Lung (tissue), 16 donors: Measurements from ENCODE around the gene NR2C1. TPM values are rescaled to one million over a fixed set of nuclear protein-coding genes. Genes with fewer than 3 reads are reported as not detected.

Experiments used
- ATAC-seq: fragments of 200-7000 bp; cut with Tn5 transposase; one replicate; pipeline ENCODE4 v1.9.1; 2020; ENCODE audit warnings: moderate number of reproducible peaks; ENCODE audit not compliant: insufficient read depth, low FRiP score
- DNase-seq, 3 donors: peaks; one replicate each; pipeline ENCODE4 v3.0.0-alpha.2; 2013 to 2017
- H3K27ac ChIP-seq, 2 donors: one replicate each; pipeline ENCODE4 v1.5.1; 2013; ENCODE audit warnings: mild to moderate bottlenecking in 2 of 2, moderate library complexity in 2 of 2, control low read depth in 1 of 2, inconsistent platforms in 1 of 2, low read depth in 1 of 2, low read length in 1 of 2
- H3K27me3 ChIP-seq, 3 donors: one replicate each; pipeline ENCODE4 v1.5.1; 2013; ENCODE audit warnings: low read length in 2 of 3; ENCODE audit not compliant: control insufficient read depth in 3 of 3, insufficient read depth in 3 of 3
- H3K36me3 ChIP-seq, 4 donors: one replicate each; pipeline ENCODE4 v1.5.1; 2013; ENCODE audit warnings: low read length in 4 of 4, mild to moderate bottlenecking in 1 of 4, moderate library complexity in 1 of 4; ENCODE audit not compliant: control insufficient read depth in 4 of 4, insufficient read depth in 4 of 4
- H3K4me1 ChIP-seq, 5 donors: one replicate each; pipeline ENCODE4 v1.5.1; 2013; ENCODE audit warnings: low read length in 5 of 5, mild to moderate bottlenecking in 2 of 5, moderate library complexity in 1 of 5; ENCODE audit not compliant: control insufficient read depth in 5 of 5, insufficient read depth in 5 of 5
- H3K4me3 ChIP-seq: one replicate; pipeline ENCODE4 v1.5.1; 2013; ENCODE audit warnings: mild to moderate bottlenecking, control low read depth, moderate library complexity
- H3K9ac ChIP-seq, 2 donors: one replicate each; pipeline ENCODE4 v1.5.1; 2013; ENCODE audit warnings: low read length in 2 of 2, control low read depth in 1 of 2; ENCODE audit not compliant: insufficient read depth in 1 of 2
- H3K9me3 ChIP-seq, 4 donors: one replicate each; pipeline ENCODE4 v1.5.1; 2013; ENCODE audit warnings: low read length in 3 of 4, mild to moderate bottlenecking in 1 of 4, moderate library complexity in 1 of 4; ENCODE audit not compliant: control insufficient read depth in 4 of 4, insufficient read depth in 3 of 4
- WGBS, 2 donors: extraction: QIAGEN DNeasy Blood & Tissue Kit; methylation state at CpG; one replicate each; pipeline ENCODE4 v1.1.7; 2013; 5-methylcytosine and 5-hydroxymethylcytosine counted together
- long read RNA-seq, 5 donors: transcript quantifications; one replicate each; lab custom pipeline, GENCODE V29; 2026
- polyA plus RNA-seq, 2 donors: library from polyadenylated mRNA; stranded (reverse); fragments of 200-250 nt; gene quantifications; one replicate each; pipeline ENCODE4 v1.2.1, GENCODE V29; 2013
- total RNA-seq, 2 donors: library from RNA; depleted of rRNA in 1 of 2; stranded (reverse); fragments of >200 nt in 1 of 2; gene quantifications; one replicate each; pipeline ENCODE4 v1.2.1, GENCODE V29; 2014 to 2021
- TF ChIP-seq, protein P1 (sequence below): IDR thresholded peaks from 2 replicates; pipeline ENCODE4 v1.5.1; 2012; ENCODE audit warnings: mild to moderate bottlenecking; ENCODE audit errors: control extremely low read depth, extremely low read depth
- donor health status: control.
- donor health status: control.
- donor health status: Bipolar disorder and iron deficiency.
- donor health status: healthy.
- donor health status: DM: yes; HTN: yes; CAD: no.

The NR2C1 gene
- total RNA-seq (10 to 100 TPM; 26.5 to 76.0 TPM), polyA plus RNA-seq (10 to 100 TPM in 1 of 2 donors, 1 to 10 TPM in 1; 8.6 to 85.2 TPM)
- long read RNA-seq, donor 1, full-length matches to known transcripts = 12 of 12 reads
- long read RNA-seq, donor 1, partial matches to known transcripts = 0 of 12 reads
- long read RNA-seq, donor 1, other reads (novel, unspliced or antisense) = 0 of 12 reads
- long read RNA-seq, donor 2, partial matches to known transcripts = 0 of 3 reads
- long read RNA-seq, donor 2, other reads (novel, unspliced or antisense) = 0 of 3 reads
- long read RNA-seq, donor 3, full-length matches to known transcripts = 5 of 5 reads
- long read RNA-seq, donor 3, partial matches to known transcripts = 0 of 5 reads
- long read RNA-seq, donor 3, other reads (novel, unspliced or antisense) = 0 of 5 reads
- long read RNA-seq, donor 4, full-length matches to known transcripts = 4 of 4 reads
- long read RNA-seq, donor 4, partial matches to known transcripts = 0 of 4 reads
- long read RNA-seq, donor 4, other reads (novel, unspliced or antisense) = 0 of 4 reads
- long read RNA-seq, donor 5, full-length matches to known transcripts = 5 of 5 reads
- long read RNA-seq, donor 5, partial matches to known transcripts = 0 of 5 reads
- long read RNA-seq, donor 5, other reads (novel, unspliced or antisense) = 0 of 5 reads

DNA sequence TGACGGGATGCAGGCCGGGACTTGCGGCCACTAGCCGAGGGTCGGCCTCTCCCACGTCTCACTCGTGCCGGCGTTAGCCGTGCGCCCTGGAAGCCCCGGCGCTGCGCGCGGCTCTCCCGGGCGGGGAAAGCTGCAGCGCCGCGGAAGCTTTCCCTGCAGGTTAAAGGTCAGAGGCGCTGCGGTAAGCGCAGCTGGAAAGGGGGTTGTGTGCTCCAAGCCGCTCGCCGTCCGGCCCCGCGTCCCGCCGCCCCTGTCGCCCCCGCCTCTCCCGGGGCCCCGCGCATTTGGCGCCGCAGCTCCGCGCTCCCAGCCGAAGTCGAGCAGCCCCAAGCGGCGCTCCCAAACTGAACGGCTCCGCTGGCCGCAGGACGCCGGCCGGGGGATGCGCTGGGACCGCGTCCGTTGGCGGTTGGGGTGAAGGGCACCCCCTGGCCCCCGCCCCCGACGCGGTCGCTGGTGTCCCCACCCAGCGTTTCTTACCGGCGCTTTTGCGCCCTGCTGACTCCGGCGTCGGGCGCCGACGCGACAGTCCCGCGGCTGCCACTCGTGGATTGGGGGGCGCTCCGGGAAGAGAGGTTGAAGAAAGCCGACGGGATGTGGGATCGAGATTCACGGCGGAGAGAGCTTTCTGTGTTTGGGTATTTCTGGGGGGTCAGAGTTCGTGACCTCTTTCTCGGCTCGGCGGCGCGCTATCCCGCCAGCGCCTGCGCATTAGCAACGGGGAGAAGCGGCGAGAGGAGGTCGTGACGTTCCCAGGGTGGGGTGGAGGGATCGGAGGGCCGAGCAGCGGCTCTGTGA is at the start of gene NR2C1:
Gene NR2C1, minus strand, starts transcription at position 719 of the 798 bp plus-strand sequence. CDS start 6,234 bp downstream, outside the sequence.
- 1% methylated on average over 89 to 99 of the region's 99 CpGs for WGBS, 2 donors
- ATAC-seq = peak; percentile 97

DNA sequence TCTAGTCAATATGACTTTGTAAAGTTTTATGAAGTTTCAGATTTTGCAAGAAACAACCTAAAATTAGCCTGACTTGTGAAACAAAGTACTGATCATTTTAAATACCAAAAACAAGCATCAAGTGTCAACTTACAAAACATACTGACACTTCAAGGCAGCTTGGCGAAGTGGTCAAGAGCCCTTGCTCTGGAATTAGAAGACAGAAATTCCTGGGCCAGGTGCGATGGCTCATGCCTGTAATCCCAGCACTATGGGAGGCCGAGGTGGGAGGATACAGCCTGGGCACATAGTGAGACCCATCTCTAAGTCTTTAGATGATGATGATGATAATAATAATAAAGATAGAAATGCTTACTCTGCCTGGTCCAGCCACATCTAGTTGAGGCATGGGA is 45.4 kb upstream of the NR2C1 start:
- 67 to 83% methylated on average over 3 of the region's 3 CpGs for WGBS, 2 donors
- no peak overlapping the region for H3K9ac ChIP-seq
- H3K4me3 ChIP-seq = no peak overlapping the region
- peak overlapping the region in 1 of 2 donors; percentile 13 for H3K27ac ChIP-seq
- no peak for DNase-seq
- TF ChIP-seq, protein P1, sequence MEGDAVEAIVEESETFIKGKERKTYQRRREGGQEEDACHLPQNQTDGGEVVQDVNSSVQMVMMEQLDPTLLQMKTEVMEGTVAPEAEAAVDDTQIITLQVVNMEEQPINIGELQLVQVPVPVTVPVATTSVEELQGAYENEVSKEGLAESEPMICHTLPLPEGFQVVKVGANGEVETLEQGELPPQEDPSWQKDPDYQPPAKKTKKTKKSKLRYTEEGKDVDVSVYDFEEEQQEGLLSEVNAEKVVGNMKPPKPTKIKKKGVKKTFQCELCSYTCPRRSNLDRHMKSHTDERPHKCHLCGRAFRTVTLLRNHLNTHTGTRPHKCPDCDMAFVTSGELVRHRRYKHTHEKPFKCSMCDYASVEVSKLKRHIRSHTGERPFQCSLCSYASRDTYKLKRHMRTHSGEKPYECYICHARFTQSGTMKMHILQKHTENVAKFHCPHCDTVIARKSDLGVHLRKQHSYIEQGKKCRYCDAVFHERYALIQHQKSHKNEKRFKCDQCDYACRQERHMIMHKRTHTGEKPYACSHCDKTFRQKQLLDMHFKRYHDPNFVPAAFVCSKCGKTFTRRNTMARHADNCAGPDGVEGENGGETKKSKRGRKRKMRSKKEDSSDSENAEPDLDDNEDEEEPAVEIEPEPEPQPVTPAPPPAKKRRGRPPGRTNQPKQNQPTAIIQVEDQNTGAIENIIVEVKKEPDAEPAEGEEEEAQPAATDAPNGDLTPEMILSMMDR = no peak
- H3K9me3 ChIP-seq = no peaks in the 10 kb centered on the region
- no peaks in the 10 kb centered on the region for H3K27me3 ChIP-seq
- H3K36me3 ChIP-seq = peaks cover 0 to 2% (median 0%) of the 10 kb centered on the region in 4 donors
- peaks cover 0 to 8% (median 4%) of the 10 kb centered on the region in 5 donors for H3K4me1 ChIP-seq
- peak; percentile 37 for ATAC-seq

More for the DNA sequence above, at the start of gene NR2C1:
- H3K36me3 ChIP-seq = peaks cover 0 to 5% (median 3%) of the 10 kb centered on the region in 4 donors
- DNase-seq = peak; percentile 96 to 97 (median 97)
- H3K27me3 ChIP-seq = no peaks in the 10 kb centered on the region
- peak within 1 kb of the TSS; percentile 88 to 89 for H3K27ac ChIP-seq
- H3K9me3 ChIP-seq = no peaks in the 10 kb centered on the region
- H3K4me1 ChIP-seq = peaks cover 0 to 5% (median 3%) of the 10 kb centered on the region in 5 donors
- H3K9ac ChIP-seq = peak within 1 kb of the TSS; percentile 86 to 94
- H3K4me3 ChIP-seq = peak within 1 kb of the TSS; percentile 90
- TF ChIP-seq, protein P1 = no peak

DNA sequence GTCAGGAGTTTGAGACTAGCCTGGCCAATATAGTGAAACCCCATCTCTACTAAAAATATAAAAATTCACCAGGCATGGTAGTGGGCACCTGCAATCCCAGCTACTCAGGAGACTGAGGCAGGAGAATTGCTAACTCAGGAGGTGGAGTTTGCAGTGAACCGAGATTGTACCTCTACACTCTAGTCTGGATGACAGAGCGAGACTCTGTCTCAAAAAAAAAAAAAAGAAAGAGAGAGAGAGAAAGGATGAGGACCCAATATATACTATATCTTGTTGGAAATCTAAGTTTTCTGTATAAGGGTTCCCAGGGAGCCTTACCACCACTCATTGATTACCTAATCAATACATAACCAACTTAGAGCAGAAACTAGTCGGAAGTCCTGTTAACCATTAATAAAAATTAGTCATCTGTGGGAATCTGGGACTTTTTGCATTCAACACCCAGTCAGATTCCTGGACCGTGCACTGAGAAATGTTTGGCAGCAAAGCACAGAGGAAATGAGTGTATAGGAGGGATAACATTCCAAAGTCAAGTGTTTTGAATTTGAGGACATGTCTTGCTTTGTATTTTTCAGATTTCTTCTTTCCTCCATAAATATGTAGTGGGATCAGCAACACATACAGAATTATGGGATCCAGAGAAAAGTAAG is 44.8 kb upstream of the NR2C1 start:
- H3K27ac ChIP-seq = peak overlapping the region in 1 of 2 donors; percentile 77

More for the DNA sequence above, 44.8 kb upstream of the NR2C1 start:
- peaks cover 0 to 2% (median 0%) of the 10 kb centered on the region in 4 donors for H3K36me3 ChIP-seq
- TF ChIP-seq, protein P1 = no peak
- peak in 2 of 3 donors; percentile 12 to 41 for DNase-seq
- no peak overlapping the region for H3K4me3 ChIP-seq
- ATAC-seq = peak; percentile 63
- H3K9me3 ChIP-seq = no peaks in the 10 kb centered on the region
- H3K9ac ChIP-seq = no peak overlapping the region
- H3K4me1 ChIP-seq = peaks cover 0 to 8% (median 4%) of the 10 kb centered on the region in 5 donors
- no peaks in the 10 kb centered on the region for H3K27me3 ChIP-seq
- 46 to 71% methylated on average over 4 of the region's 4 CpGs for WGBS, 2 donors
